ENCODE data around the gene CACNA2D1.

The CACNA2D1 gene

DNA sequence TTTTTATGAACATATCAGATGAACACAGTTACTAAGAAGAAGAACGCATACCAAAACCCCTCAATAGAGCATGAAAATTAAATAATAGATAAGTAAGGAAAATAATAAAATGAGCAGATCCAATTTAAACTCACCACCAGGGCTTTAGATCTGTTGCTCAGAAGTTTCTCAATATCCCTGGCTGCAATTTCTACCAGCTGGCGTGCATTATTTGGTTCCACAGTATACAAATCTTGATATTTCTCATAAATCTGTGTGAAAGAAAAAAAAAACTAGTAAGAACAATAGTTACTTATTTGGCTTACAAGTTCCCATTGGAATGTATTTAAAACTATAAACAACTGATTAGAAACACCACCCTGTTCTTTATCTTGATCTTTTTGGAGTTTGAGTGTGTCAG, 108.6 kb downstream of the CACNA2D1 start:
- TF ChIP-seq CREB1 (IDR thresholded peaks at IDR 0.05; ENCODE audit: low read depth), result no peak
- no peak for TF ChIP-seq FOXM1 (IDR thresholded peaks at IDR 0.05; ENCODE audit: borderline replicate concordance, low read depth)
- TF ChIP-seq ZBTB7A (IDR thresholded peaks at IDR 0.05; ENCODE audit: low read depth), result no peak
- no peak for TF ChIP-seq NFIC (IDR thresholded peaks at IDR 0.05)
- no peak for TF ChIP-seq EP300 (IDR thresholded peaks at IDR 0.05; ENCODE audit: borderline replicate concordance)
- TF ChIP-seq CEBPB (IDR thresholded peaks at IDR 0.05), result no peak
- no peak for TF ChIP-seq TCF12 (IDR thresholded peaks at IDR 0.05; ENCODE audit: low read depth)
- no peak for TF ChIP-seq TEAD4 (IDR thresholded peaks at IDR 0.05)

DNA sequence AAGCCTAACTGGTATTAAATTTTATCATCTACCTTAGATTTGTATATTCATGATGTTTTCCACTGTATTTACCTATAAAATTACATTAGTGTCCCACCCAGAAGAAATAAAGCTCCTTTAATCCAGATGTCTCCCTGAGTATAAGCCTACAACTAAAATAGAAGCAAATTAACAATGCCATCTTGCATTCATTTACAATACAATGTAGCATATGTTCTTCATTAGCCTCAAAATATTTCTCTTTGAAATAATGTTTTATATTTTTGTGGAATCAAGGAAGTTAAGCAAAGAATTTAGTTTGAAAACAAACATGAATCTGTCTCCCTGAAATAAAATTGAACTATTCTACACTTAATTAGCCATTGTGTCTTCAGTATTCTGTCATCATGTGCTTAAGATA, 112.3 kb downstream of the CACNA2D1 start:
- TF ChIP-seq, protein P1, sequence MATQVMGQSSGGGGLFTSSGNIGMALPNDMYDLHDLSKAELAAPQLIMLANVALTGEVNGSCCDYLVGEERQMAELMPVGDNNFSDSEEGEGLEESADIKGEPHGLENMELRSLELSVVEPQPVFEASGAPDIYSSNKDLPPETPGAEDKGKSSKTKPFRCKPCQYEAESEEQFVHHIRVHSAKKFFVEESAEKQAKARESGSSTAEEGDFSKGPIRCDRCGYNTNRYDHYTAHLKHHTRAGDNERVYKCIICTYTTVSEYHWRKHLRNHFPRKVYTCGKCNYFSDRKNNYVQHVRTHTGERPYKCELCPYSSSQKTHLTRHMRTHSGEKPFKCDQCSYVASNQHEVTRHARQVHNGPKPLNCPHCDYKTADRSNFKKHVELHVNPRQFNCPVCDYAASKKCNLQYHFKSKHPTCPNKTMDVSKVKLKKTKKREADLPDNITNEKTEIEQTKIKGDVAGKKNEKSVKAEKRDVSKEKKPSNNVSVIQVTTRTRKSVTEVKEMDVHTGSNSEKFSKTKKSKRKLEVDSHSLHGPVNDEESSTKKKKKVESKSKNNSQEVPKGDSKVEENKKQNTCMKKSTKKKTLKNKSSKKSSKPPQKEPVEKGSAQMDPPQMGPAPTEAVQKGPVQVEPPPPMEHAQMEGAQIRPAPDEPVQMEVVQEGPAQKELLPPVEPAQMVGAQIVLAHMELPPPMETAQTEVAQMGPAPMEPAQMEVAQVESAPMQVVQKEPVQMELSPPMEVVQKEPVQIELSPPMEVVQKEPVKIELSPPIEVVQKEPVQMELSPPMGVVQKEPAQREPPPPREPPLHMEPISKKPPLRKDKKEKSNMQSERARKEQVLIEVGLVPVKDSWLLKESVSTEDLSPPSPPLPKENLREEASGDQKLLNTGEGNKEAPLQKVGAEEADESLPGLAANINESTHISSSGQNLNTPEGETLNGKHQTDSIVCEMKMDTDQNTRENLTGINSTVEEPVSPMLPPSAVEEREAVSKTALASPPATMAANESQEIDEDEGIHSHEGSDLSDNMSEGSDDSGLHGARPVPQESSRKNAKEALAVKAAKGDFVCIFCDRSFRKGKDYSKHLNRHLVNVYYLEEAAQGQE (IDR thresholded peaks at IDR 0.05; ENCODE audit: low read depth), result no peak
- TF ChIP-seq ZBTB7A (IDR thresholded peaks at IDR 0.05; ENCODE audit: low read depth), result no peak
- TF ChIP-seq EP300 (IDR thresholded peaks at IDR 0.05; ENCODE audit: borderline replicate concordance), result no peak
- TF ChIP-seq TAF1 (IDR thresholded peaks at IDR 0.05; ENCODE audit: low read depth), result no peak
- TF ChIP-seq CREB1 (IDR thresholded peaks at IDR 0.05; ENCODE audit: low read depth), result no peak
- TF ChIP-seq YY1 (IDR thresholded peaks at IDR 0.05; ENCODE audit: low read depth), result no peak

DNA sequence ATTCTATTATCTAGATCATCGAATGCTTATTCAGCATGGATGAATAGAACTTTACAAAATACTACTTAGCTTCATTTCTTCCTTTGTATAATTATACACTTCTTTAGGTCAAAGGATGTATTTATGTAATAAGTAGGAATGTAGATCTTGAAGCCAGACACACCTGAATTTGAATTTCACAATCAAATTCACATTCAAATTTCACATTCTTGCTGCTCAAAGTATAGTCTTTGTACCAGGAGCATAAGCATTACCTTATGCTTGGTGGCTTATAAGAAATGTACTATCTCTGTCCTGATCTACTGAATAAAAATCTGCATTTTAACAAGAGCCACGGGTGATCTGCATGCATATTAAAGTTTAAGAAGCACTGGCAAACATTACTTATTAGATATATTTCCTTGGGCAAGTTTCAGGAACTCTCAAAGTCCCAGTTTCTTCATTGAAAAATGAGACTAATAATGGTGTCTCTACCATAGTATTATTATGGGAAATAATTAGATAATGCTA, 112.8 kb downstream of the CACNA2D1 start:
- TF ChIP-seq NFIC (IDR thresholded peaks at IDR 0.05) (no peak), RAD21 (IDR thresholded peaks at IDR 0.05; ENCODE audit: low read depth) (no peak), TCF12 (IDR thresholded peaks at IDR 0.05; ENCODE audit: low read depth) (no peak), ZBTB7A (IDR thresholded peaks at IDR 0.05; ENCODE audit: low read depth) (no peak), EP300 (IDR thresholded peaks at IDR 0.05; ENCODE audit: borderline replicate concordance) (no peak), TAF1 (IDR thresholded peaks at IDR 0.05; ENCODE audit: low read depth) (no peak), CREB1 (IDR thresholded peaks at IDR 0.05; ENCODE audit: low read depth) (no peak), CEBPB (IDR thresholded peaks at IDR 0.05) (no peak), TEAD4 (IDR thresholded peaks at IDR 0.05) (no peak)
- TF ChIP-seq, protein P2, sequence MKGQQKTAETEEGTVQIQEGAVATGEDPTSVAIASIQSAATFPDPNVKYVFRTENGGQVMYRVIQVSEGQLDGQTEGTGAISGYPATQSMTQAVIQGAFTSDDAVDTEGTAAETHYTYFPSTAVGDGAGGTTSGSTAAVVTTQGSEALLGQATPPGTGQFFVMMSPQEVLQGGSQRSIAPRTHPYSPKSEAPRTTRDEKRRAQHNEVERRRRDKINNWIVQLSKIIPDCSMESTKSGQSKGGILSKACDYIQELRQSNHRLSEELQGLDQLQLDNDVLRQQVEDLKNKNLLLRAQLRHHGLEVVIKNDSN (IDR thresholded peaks at IDR 0.05), result no peak
- TF ChIP-seq, protein P1 (IDR thresholded peaks at IDR 0.05; ENCODE audit: low read depth), result no peak

DNA sequence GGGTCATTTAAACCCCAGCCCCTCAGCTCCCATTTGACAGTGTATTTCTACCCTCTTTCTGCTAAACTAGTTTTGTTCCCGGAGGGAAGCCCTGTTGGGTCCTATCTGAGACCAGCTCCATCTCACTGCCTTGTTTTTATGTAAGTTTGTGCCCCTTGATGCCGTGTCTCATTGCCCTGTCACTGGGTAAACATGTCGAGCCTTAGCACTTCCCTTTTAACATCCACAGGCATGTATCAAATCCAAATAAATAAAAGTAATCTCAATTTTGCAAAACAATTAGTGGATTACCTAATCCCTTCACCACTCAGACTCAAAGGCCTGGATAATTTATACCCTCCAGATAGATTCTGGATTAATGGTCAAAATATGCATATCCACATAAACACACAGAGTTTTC, 115.7 kb downstream of the CACNA2D1 start:
- no peak for TF ChIP-seq NFIC (IDR thresholded peaks at IDR 0.05)
- TF ChIP-seq EP300 (IDR thresholded peaks at IDR 0.05; ENCODE audit: borderline replicate concordance), result no peak
- no peak for TF ChIP-seq CREB1 (IDR thresholded peaks at IDR 0.05; ENCODE audit: low read depth)

DNA sequence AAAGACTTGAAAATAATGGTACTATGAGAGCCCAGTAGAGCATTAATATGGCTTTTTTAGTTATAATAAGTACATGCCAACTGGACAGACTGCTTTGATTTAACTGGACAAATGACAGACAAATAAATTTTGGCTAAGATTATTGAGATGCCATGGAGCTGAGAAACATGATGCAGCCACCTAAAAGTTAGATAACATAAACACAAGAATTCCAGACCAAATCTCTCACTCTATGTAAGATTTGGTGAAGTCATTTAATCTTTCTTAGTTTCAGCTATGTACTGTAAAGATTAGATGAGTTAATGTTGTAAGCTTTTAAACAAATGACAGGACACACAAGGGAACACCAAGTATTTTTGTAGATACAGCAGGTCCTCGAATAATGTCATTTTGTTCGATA, 118.2 kb downstream of the CACNA2D1 start:
- TF ChIP-seq RAD21 (IDR thresholded peaks at IDR 0.05; ENCODE audit: low read depth) (no peak), TEAD4 (IDR thresholded peaks at IDR 0.05) (no peak), EGR1 (IDR thresholded peaks at IDR 0.05) (no peak), YY1 (IDR thresholded peaks at IDR 0.05; ENCODE audit: low read depth) (no peak), NFIC (IDR thresholded peaks at IDR 0.05) (no peak), TAF1 (IDR thresholded peaks at IDR 0.05; ENCODE audit: low read depth) (no peak), FOXM1 (IDR thresholded peaks at IDR 0.05; ENCODE audit: borderline replicate concordance, low read depth) (no peak), CREB1 (IDR thresholded peaks at IDR 0.05; ENCODE audit: low read depth) (no peak), TCF12 (IDR thresholded peaks at IDR 0.05; ENCODE audit: low read depth) (no peak), CEBPB (IDR thresholded peaks at IDR 0.05) (no peak), ZBTB7A (IDR thresholded peaks at IDR 0.05; ENCODE audit: low read depth) (no peak)
- TF ChIP-seq, protein P2 (IDR thresholded peaks at IDR 0.05), result no peak
- TF ChIP-seq, protein P3, sequence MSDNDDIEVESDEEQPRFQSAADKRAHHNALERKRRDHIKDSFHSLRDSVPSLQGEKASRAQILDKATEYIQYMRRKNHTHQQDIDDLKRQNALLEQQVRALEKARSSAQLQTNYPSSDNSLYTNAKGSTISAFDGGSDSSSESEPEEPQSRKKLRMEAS (IDR thresholded peaks at IDR 0.05), result no peak
- TF ChIP-seq, protein P1 (IDR thresholded peaks at IDR 0.05; ENCODE audit: low read depth), result no peak

All from Ishikawa (cell line).